ENCODE results near the gene NANOS3.
"Not testable (repeated sequence)": the region's sequence is repeated elsewhere in the genome, so short reads cannot be mapped to it uniquely, and the experiment has no call there.

The NANOS3 gene

DNA sequence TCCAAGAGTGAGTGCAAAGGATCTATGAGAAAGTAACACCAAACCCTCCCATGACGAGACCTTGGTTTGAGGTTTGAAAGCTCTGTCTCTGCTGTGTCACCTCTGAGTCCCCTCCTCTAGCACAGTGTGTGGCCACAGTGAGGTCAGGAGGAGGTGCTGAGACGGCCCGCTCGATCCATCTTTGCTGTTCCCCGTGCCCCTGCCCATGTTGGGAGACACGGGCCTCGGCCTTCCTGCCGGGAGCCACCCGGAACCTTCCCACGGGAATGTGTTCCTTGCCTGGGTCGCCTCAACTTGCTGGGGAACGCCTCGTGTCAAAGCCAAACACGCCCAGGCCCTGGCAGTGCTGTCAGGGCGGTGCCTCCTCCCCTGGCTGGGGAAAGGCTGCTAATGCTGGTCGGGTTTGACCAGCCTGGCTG, 10.1 kb downstream of the NANOS3 start:
- DNase-seq: no peak

DNA sequence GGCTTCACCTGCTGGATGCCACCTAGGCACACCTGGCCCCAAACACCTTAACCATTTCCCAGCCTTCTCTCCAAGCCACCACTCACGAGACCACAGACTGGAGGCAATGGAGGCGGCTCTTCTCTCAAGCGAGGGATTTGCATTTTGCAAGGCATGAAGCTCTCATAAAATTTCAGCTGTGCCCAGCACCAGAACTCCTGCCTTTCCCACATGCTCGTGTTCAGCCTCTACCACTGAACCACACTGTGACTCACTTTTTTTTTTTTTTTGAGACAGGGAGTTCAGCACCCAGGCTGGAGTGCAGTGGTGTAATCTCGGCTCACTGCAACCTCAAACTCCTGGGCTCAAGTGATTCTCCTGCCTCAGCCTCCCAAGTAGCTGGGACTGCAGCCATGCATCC, 10.6 kb downstream of the NANOS3 start:
- DNase-seq: no peak

DNA sequence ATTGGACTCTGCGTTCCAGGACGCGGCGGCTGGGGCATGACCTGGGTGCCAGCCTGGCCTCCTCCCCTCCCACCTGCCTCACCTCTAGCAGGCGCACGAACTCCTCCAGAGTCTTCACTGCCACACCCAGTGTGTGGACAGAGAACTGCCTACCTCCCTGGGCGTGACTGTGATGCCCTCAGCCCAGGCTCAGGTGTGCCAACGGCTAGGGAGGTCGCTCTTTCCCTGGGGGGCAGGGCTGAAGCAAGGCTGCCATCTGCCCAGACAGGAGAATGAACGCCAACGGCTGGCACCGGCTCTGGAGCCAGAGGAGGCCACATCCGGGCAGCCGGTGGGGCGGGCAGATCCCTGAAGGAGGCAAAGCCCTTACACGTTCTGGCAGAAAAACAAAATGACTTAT, 11.3 kb downstream of the NANOS3 start:
- no peak for DNase-seq

GRCh38 chr19:13890136-13890535, 13.2 kb downstream of the NANOS3 start:
- no peak for DNase-seq

DNA sequence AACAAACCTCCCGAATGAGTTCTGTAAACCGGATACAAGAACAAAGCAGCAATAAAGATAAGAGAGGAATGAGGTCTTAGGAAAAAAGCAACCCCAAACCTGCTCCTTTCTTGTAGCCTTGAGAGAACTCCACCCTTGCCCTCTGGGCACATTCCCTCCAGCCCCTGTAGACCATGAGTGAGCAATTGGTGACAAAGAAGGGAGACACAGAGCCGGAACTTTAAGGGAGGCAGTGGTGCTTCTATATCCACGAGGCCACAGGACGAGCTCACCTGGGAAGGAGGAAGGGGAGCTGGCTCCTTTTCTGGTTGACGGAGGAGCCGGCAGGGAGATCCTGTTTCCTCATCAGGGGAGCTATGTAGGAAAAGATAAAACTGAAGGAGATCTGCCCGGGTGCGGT, 15.9 kb downstream of the NANOS3 start:
- DNase-seq: no peak

DNA sequence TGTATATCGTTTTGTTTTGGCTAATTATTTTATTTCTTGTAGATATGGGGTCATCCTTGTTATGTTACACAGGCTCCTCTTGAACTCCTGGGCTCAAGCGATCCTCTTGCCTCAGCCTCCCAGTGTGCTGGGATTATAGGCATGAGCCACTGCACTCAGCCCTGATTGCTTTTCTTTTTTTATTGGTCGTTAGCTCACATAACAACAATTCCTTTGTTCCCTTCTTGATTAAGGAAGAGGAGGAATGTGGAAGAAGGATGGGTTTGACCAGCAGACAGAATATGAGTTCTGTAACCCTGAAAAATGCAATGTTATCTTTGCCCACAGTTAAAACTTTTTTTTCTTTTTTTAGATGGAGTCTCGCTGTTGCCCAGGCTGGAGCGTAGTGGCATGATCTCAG, 17.6 kb downstream of the NANOS3 start:
- DNase-seq: no peak

DNA sequence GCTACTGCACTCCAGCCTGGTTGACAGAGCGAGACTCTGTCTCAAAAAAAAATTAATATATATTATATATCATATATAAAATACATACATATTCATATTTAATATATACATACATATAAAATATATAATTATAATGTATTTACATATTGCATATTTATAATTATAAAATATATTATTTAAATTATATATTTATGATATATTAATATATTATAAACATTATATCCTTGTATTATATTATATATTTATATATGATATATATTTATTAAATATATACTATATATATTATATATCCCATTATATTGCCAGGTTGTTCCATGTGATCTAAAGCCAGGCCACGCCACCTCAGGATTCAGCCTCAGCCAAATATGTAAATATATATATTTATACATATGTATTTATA, 19.3 kb downstream of the NANOS3 start:
- DNase-seq: no peak

GRCh38 chr19:13899393-13899792, 22.5 kb downstream of the NANOS3 start:
- no peak for DNase-seq

DNA sequence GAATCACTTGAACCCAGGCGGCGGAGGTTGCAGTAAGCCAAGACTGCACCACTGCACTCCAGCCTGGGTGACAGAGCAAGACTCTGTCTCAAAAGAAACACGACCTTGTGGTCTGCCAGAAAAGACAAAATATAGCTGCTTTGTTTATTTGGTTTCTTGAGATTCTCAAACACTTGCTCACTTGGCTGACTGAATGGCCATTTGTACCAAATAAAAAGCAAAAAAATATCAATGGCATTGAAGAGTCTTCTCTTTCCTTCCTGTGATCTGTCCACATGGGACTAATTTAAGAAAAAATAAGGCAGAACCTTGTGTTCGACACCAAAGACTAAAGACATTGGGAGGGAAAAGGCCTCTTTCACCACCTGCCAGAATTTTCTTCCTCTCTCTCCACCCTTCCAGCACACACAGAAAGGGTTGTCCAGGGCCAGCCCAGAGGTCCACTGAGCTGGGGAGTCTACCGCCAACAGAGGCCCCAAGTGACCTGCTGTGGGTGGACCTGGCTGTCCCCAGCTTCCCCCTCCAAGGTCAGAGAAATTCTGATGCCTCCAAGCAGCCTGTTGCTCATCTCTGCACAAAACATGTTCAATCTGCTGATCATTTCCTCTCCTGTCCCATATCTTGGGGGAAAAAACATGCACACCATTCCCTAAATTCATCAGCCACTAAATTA, 23.1 kb downstream of the NANOS3 start:
- no peak for DNase-seq

GRCh38 chr19:13902993-13903555, 26.1 kb downstream of the NANOS3 start:
- DNase-seq: peak; percentile 46

DNA sequence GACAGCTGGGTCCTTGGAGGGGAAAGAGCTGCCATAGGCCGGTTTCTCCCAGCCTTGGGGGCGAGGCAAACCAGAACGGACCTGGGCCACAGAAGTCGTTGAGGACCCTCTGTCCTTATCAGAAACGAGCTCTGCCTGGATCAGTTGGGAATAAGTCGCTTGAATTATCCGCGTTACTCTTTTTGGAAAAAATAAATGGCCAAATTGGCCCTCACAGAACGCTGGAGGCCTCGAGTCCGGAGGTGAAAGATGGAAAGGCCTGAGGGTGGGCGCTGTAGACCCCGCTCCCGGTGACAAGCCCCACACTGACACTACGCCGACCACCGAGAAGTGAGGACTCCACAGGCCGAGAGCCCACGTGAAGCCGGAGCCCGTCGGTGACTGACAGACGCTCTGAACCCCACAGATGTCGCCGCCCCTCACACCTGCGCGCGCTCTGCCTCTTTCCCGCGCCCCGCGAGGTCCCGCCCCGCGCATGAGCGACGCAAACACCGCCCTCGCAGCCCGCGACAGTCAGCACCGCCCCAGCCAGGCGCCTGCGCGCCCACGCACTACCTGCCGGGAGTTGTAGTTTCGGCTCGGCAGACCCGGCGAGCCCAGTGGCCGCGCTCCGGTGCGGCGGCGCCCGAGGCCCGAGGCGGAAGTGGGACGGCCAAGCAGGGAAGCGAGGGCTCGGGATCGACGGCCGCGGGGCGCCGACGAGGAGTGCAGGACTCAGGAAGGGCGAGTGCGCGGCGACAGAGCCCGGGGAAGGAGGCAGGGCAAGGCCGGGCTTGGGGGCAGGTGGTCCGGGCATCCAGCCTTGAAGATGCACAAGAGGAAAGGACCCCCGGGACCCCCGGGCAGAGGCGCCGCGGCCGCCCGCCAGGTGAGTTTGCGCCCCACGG, 28.9 kb downstream of the NANOS3 start, which contains the start of the genes BRME1 and CC2D1A:
TSS of gene BRME1 (minus strand) at position 484 of the 887 bp plus-strand sequence. CDS start 1,225 bp downstream, outside the sequence.
TSS of gene CC2D1A (plus strand) at position 568 of the 887 bp plus-strand sequence. CDS start at position 809, 241 bp downstream.
- DNase-seq: peak; percentile 96

DNA sequence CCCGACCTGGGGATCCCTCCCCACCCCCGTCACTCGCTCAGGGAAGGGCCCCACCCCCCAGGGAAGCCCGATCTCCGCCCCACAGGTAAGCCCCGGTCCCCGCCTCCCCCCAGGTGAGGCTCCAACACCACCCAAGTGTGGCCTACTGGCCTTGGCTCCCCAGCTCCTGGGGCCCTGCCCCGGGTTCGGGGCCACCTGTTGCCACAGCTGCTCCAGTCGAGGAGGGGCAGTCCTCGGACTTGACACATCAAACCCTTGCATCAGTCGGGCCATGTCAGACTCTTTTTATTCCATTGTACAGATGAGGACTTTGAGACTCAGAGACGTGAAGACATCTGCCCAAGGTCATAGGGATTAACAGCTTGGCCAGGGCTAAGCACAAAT, 29.6 kb downstream of the NANOS3 start:
- no peak for DNase-seq

GRCh38 chr19:13906910-13907309, 30.0 kb downstream of the NANOS3 start:
- no peak for DNase-seq

- no peak for DNase-seq
These were observed 31.7 kb downstream of the NANOS3 start for GRCh38 chr19:13908674-13909073.

DNA sequence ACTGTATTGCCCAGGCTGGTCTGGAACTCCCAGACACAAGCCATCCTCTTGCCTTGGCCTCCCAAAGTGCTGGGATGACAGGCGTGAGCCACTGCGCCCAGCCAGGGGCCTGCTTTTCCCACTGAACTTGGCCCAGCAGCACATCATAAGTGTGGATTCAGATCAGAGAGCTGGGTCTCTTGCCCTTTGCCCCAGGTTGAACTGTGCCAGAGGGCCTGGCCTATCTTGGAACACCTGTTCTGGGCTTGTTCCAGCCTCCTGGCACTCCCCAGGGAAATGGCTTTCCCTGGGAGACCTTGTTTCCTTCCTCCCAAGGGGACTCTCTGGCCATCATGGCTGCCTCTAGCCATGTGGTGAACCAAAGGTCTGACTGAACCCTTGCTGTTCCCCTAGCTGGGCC, 32.5 kb downstream of the NANOS3 start:
- DNase-seq: no peak

GRCh38 chr19:13913352-13913751, 36.4 kb downstream of the NANOS3 start:
- no peak for DNase-seq

GRCh38 chr19:13914777-13915176, 37.8 kb downstream of the NANOS3 start:
- no peak for DNase-seq

- DNase-seq: no peak
These were observed 41.0 kb downstream of the NANOS3 start for GRCh38 chr19:13917888-13918406.

DNA sequence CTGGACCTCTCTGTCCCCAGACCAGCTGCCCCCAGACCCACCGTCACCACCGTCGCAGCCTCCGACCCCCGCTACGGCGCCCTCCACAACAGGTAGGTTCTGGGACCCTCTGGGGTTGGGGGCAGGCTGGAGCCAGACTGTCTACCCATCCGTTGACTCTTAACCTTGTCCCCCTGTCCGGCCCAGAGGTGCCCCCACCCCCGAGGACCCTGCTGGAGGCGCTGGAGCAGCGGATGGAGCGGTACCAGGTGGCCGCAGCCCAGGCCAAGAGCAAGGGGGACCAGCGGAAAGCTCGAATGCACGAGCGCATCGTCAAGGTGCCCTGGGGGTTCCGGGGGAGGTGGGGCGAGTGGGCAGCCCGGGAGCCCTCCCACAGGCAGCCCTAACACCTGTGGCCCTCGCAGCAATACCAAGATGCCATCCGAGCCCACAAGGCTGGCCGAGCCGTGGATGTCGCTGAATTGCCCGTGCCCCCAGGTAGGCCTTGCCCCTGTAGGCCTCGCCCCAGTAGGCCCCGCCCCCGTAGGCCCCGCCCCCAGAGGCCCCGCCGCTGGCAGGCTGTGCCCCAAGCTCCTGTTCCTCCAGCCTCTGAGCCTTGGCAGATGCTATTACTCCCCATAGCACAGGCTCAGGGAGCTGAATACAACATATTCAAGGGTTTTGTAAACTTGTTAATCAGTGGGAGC, 41.9 kb downstream of the NANOS3 start:
- no peak for DNase-seq

DNA sequence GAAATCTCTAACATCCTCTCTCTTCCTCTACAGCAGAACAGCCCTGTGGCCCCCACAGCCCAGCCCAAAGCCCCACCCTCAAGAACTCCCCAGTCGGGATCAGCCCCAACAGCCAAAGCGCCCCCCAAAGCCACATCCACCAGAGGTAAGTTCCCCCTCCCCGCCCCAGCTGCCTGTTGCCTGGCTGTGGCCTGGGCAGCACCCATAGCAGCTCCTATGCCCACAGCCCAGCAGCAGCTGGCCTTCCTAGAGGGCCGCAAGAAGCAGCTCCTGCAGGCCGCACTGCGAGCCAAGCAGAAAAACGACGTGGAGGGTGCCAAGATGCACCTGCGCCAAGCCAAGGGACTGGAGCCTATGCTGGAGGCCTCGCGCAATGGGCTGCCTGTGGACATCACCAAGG, 43.6 kb downstream of the NANOS3 start:
- no peak for DNase-seq

GRCh38 chr19:13920940-13921747, 44.2 kb downstream of the NANOS3 start:
- DNase-seq: peak; percentile 18

GRCh38 chr19:13922118-13922517, 45.2 kb downstream of the NANOS3 start:
- not testable (repeated sequence) for DNase-seq
